H9 (cell line): ENCODE data around the gene SPHKAP. TPM values are rescaled to one million over a fixed set of nuclear protein-coding genes. Genes with fewer than 3 reads are reported as not detected.

Source experiments
- DNase-seq: peaks from one replicate; pipeline ENCODE4 v3.0.0-alpha.2; 2017
- H2AFZ ChIP-seq: one replicate; pipeline ENCODE4 v1.6.1; 2013; ENCODE audit warnings: mild to moderate bottlenecking, low read length, control low read depth, moderate library complexity
- H2AK5ac ChIP-seq: 2 replicates; pipeline ENCODE4 v1.6.1; 2013; ENCODE audit warnings: low read length, control low read depth, mixed read lengths; ENCODE audit not compliant: insufficient read length
- H2BK120ac ChIP-seq: one replicate; pipeline ENCODE4 v1.6.1; 2013; ENCODE audit warnings: low read depth, mild to moderate bottlenecking, low read length, control low read depth, inconsistent platforms; ENCODE audit not compliant: poor library complexity, severe bottlenecking
- H2BK12ac ChIP-seq: 2 replicates; pipeline ENCODE4 v1.6.1; 2013; ENCODE audit warnings: low read length, control low read depth, mixed read lengths, low read depth; ENCODE audit not compliant: insufficient read length
- H2BK15ac ChIP-seq: 2 replicates; pipeline ENCODE4 v1.6.1; 2013; ENCODE audit warnings: low read depth, low read length, control low read depth
- H2BK20ac ChIP-seq: one replicate; pipeline ENCODE4 v1.6.1; 2013; ENCODE audit warnings: low read depth, mild to moderate bottlenecking, low read length, control low read depth, inconsistent platforms; ENCODE audit not compliant: poor library complexity, severe bottlenecking
- H2BK5ac ChIP-seq: 2 replicates; pipeline ENCODE4 v1.6.1; 2013; ENCODE audit warnings: low read length, control low read depth, mixed read lengths; ENCODE audit not compliant: insufficient read length
- H3K14ac ChIP-seq: 2 replicates; pipeline ENCODE4 v1.6.1; 2013; ENCODE audit warnings: low read length, control low read depth; ENCODE audit not compliant: insufficient read depth
- H3K18ac ChIP-seq: 2 replicates; pipeline ENCODE4 v1.6.1; 2013; ENCODE audit warnings: low read depth, mild to moderate bottlenecking, mixed read lengths, low read length, control low read depth; ENCODE audit not compliant: insufficient read length
- H3K23ac ChIP-seq: 2 replicates; pipeline ENCODE4 v1.6.1; 2013; ENCODE audit warnings: low read length, control low read depth, mixed read lengths, low read depth; ENCODE audit not compliant: insufficient read length
- H3K23me2 ChIP-seq: 2 replicates; pipeline ENCODE4 v1.6.1; 2013; ENCODE audit warnings: low read depth, mild to moderate bottlenecking, mixed read lengths, low read length, control low read depth; ENCODE audit not compliant: insufficient read length, poor library complexity, severe bottlenecking
- H3K27ac ChIP-seq: 2 replicates; pipeline ENCODE4 v1.5.1; 2013; ENCODE audit warnings: low read length, control low read depth, mixed read lengths, low read depth; ENCODE audit not compliant: insufficient read length
- H3K27me3 ChIP-seq: 2 replicates; pipeline ENCODE4 v1.6.1; 2013; ENCODE audit warnings: low read length, control low read depth, inconsistent platforms; ENCODE audit not compliant: insufficient read depth
- H3K4ac ChIP-seq: 2 replicates; pipeline ENCODE4 v1.6.1; 2013; ENCODE audit warnings: low read depth, mild to moderate bottlenecking, control low read depth, inconsistent platforms, low read length, moderate library complexity
- H3K4me1 ChIP-seq: 2 replicates; pipeline ENCODE4 v1.6.1; 2013; ENCODE audit warnings: low read length, control low read depth, inconsistent platforms; ENCODE audit not compliant: insufficient read depth
- H3K4me2 ChIP-seq: 2 replicates; pipeline ENCODE4 v1.6.1; 2013; ENCODE audit warnings: low read length, control low read depth, mixed read lengths; ENCODE audit not compliant: insufficient read length, insufficient read depth
- H3K56ac ChIP-seq: 2 replicates; pipeline ENCODE4 v1.6.1; 2013; ENCODE audit warnings: low read depth, mild to moderate bottlenecking, mixed read lengths, low read length, control low read depth; ENCODE audit not compliant: insufficient read length
- H3K79me1 ChIP-seq: 2 replicates; pipeline ENCODE4 v1.6.1; 2013; ENCODE audit warnings: low read depth, mild to moderate bottlenecking, moderate library complexity, low read length, control low read depth, inconsistent platforms; ENCODE audit not compliant: insufficient read depth, poor library complexity, severe bottlenecking
- H3K79me2 ChIP-seq: 2 replicates; pipeline ENCODE4 v1.6.1; 2013; ENCODE audit warnings: low read length, control low read depth, inconsistent platforms; ENCODE audit not compliant: insufficient read depth
- H3K9ac ChIP-seq: 2 replicates; pipeline ENCODE4 v1.6.1; 2013; ENCODE audit warnings: low read length, control low read depth, mixed read lengths; ENCODE audit not compliant: insufficient read length; ENCODE audit errors: extremely low read depth
- H3K9me3 ChIP-seq: one replicate; pipeline ENCODE4 v1.6.1; 2013; ENCODE audit warnings: low read depth, low read length, inconsistent platforms; ENCODE audit not compliant: control insufficient read depth
- H3T11ph ChIP-seq: one replicate; pipeline ENCODE4 v1.6.1; 2013; ENCODE audit warnings: mild to moderate bottlenecking, low read length, control low read depth, inconsistent platforms
- H4K20me1 ChIP-seq: one replicate; pipeline ENCODE4 v1.6.1; 2013; ENCODE audit not compliant: control insufficient read depth, insufficient read length, insufficient read depth
- H4K5ac ChIP-seq: 2 replicates; pipeline ENCODE4 v1.6.1; 2013; ENCODE audit warnings: low read depth, mild to moderate bottlenecking, mixed read lengths, low read length, control low read depth; ENCODE audit not compliant: insufficient read length
- H4K8ac ChIP-seq: replicated peaks from 2 replicates; pipeline ENCODE4 v1.6.1; 2013; ENCODE audit warnings: low read length, control low read depth, mixed read lengths, low read depth; ENCODE audit not compliant: insufficient read length
- H4K91ac ChIP-seq: 2 replicates; pipeline ENCODE4 v1.6.1; 2013; ENCODE audit warnings: low read depth, mild to moderate bottlenecking, moderate library complexity, mixed read lengths, low read length, control low read depth; ENCODE audit not compliant: insufficient read length
- H3K27ac Mint-ChIP-seq, 3 experiments: 2 replicates in 2 of 3; 3 replicates in 1 of 3; pipeline ENCODE4 v1.8.0; 2020 to 2021; ENCODE audit warnings: mixed read lengths in 3 of 3, mild to moderate bottlenecking in 1 of 3, moderate library complexity in 1 of 3
- H3K27me3 Mint-ChIP-seq: 2 replicates; pipeline ENCODE4 v1.8.0; 2021; ENCODE audit warnings: low read depth, mild to moderate bottlenecking, moderate library complexity, mixed read lengths
- H3K36me3 Mint-ChIP-seq, 3 experiments: 2 replicates in 2 of 3; 3 replicates in 1 of 3; pipeline ENCODE4 v1.8.0; 2020 to 2021; ENCODE audit warnings: low read depth in 3 of 3, mixed read lengths in 3 of 3; ENCODE audit not compliant: insufficient read depth in 1 of 3
- H3K4me1 Mint-ChIP-seq, 2 experiments: 2 replicates each; pipeline ENCODE4 v1.8.0; 2020; ENCODE audit warnings: mixed read lengths in 2 of 2
- H3K4me3 Mint-ChIP-seq, 2 experiments: 2 replicates in 1 of 2; 3 replicates in 1 of 2; pipeline ENCODE4 v1.8.0; 2020 to 2021; ENCODE audit warnings: mild to moderate bottlenecking in 2 of 2, mixed read lengths in 2 of 2, moderate library complexity in 1 of 2
- H3K9me3 Mint-ChIP-seq, 2 experiments: 2 replicates in 1 of 2; 3 replicates in 1 of 2; pipeline ENCODE4 v1.8.0; 2020; ENCODE audit warnings: mild to moderate bottlenecking in 2 of 2, mixed read lengths in 2 of 2, moderate library complexity in 1 of 2
- CTCF ChIP-seq: fragments of 200-600 bp; sonication (generic); conservative IDR thresholded peaks from 3 replicates; pipeline ENCODE4 v1.8.0; 2021; ENCODE audit warnings: antibody characterized with exemption, mild to moderate bottlenecking
- WGBS: extraction: QIAGEN DNeasy Blood & Tissue Kit; methylation state at CpG from one replicate; pipeline ENCODE4 v1.1.7; 2013; ENCODE audit warnings: missing lambda C conversion rate, low lambda C conversion rate, mixed read lengths; ENCODE audit not compliant: insufficient read length; ENCODE audit errors: extremely low coverage; 5-methylcytosine and 5-hydroxymethylcytosine counted together
- total RNA-seq: library from RNA; stranded (reverse); gene quantifications from 2 replicates; pipeline ENCODE4 v1.2.1, GENCODE V29; 2021

Gene SPHKAP
- total RNA-seq, 1 experiment from 2014 or later, result not detected

GRCh38 chr2:228140934-228141528 lies 40.5 kb downstream of the SPHKAP start:
- no CpG with 5 or more reads among the region's 3 CpGs for WGBS
- H3K9me3 ChIP-seq, result no peaks in the 10 kb centered on the region
- no peak overlapping the region for H4K91ac ChIP-seq
- no peak overlapping the region for H3K27ac ChIP-seq
- no peak overlapping the region for H3K56ac ChIP-seq
- H2BK12ac ChIP-seq, result no peak overlapping the region
- Mint-ChIP-seq H3K27ac (no peak overlapping the region), H3K4me3 (no peak overlapping the region), H3K36me3 (no peaks in the 10 kb centered on the region), H3K9me3 (no peaks in the 10 kb centered on the region), H3K4me1 (no peaks in the 10 kb centered on the region), H3K27me3 (no peaks in the 10 kb centered on the region)
- TF ChIP-seq CTCF, result no peak
- H4K5ac ChIP-seq, result no peak overlapping the region
- no peaks in the 10 kb centered on the region for H3K79me1 ChIP-seq
- H2AFZ ChIP-seq, result no peak overlapping the region
- H3T11ph ChIP-seq, result no peak overlapping the region
- H3K4me1 ChIP-seq, result no peaks in the 10 kb centered on the region
- H4K20me1 ChIP-seq, result no peaks in the 10 kb centered on the region
- H2BK120ac ChIP-seq, result no peak overlapping the region
- no peak overlapping the region for H2BK15ac ChIP-seq
- H3K4me2 ChIP-seq, result no peak overlapping the region
- no peaks in the 10 kb centered on the region for H3K27me3 ChIP-seq
- H2BK20ac ChIP-seq, result no peak overlapping the region
- no peak overlapping the region for H2AK5ac ChIP-seq
- no peak overlapping the region for H3K23ac ChIP-seq
- no peak overlapping the region for H3K4ac ChIP-seq
- no peak overlapping the region for H3K14ac ChIP-seq
- H3K23me2 ChIP-seq, result no peaks in the 10 kb centered on the region
- H3K18ac ChIP-seq, result no peak overlapping the region
- H2BK5ac ChIP-seq, result no peak overlapping the region
- H4K8ac ChIP-seq, result no peak overlapping the region
- H3K9ac ChIP-seq, result no peak overlapping the region
- H3K79me2 ChIP-seq, result no peaks in the 10 kb centered on the region
- no peak for DNase-seq
